Tracheal epithelial cell (primary cell): Measurements from ENCODE around the gene RGS3. TPM values are rescaled to one million over a fixed set of nuclear protein-coding genes. Genes with fewer than 3 reads are reported as not detected.

Experiments
- total RNA-seq: library from RNA; depleted of rRNA; stranded (reverse); fragments of >200 nt; gene quantifications from 2 replicates; pipeline ENCODE4 v1.2.1, GENCODE V29; 2014

The RGS3 gene
- total RNA-seq = 21.1 and 21.4 TPM in 2 replicates

DNA sequence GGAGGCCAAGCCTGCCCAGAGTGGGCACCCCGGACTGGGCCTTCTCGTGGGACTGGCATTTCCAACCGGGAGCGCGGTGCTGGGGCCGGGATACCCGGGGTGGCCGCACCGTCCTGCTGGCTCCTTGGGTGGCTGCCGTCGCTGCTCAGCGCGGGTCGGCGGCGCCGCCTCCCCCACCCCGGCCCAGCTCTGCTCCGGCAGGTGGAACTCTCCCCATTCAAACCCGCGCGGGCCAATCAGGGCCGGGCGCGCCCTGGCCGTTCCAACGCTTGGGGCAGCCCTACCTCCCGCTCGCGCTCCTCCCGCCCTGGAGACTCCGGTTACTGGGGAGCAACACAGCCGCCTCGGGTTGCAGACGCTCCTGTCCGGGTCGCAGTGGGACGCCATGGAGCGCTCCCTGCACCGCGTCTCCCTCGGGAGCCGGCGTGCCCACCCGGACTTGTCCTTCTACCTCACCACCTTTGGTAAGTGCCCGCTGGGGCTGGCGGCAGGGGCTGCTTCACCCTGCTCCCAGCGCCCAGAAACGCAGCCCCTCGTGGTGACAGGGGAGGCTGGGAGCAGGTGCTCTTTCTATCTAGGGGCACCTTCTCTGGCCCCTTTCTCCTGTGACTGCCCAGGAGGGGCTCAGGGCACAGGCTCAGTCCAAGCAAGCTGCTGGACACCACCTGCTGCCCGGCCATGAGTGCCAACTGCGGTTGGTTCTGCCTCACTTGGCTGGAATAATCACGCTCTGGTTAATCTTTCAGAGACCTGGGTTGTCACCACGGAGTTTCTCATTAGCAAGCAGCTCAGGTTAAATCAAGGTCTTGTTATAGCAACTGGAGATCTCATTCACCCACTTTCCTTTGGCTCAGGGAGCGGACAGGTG lies at the start of gene RGS3:
TSS of gene RGS3 (plus strand) at position 310 of the 868 bp plus-strand sequence. CDS start at position 386, 76 bp downstream.

Other genes starting within 250 kb of the RGS3 start
- gene FKBP15, start 242.4 kb upstream of the RGS3 start, total RNA-seq = 12.6 and 14.2 TPM in 2 replicates
- gene SLC31A1, start 242.2 kb upstream of the RGS3 start, total RNA-seq = 22.9 and 24.1 TPM in 2 replicates
- gene CDC26, start 188.2 kb upstream of the RGS3 start, total RNA-seq = 15.8 and 32.3 TPM in 2 replicates
- gene PRPF4, start 188.1 kb upstream of the RGS3 start, total RNA-seq = 35.9 and 43.3 TPM in 2 replicates
- under 0.01 and 1.9 TPM in 2 replicates for gene RNF183, start 160.4 kb upstream of the RGS3 start, total RNA-seq
- gene WDR31, start 123.5 kb upstream of the RGS3 start, total RNA-seq = 1.2 and 3.8 TPM in 2 replicates
- gene BSPRY, start 114.2 kb upstream of the RGS3 start, total RNA-seq = 4.7 and 6.5 TPM in 2 replicates
- 17.1 and 22.4 TPM in 2 replicates for gene HDHD3, start 86.7 kb upstream of the RGS3 start, total RNA-seq
- gene ALAD, start 62.4 kb upstream of the RGS3 start, total RNA-seq = 4.5 and 6.0 TPM in 2 replicates
- 53.7 and 54.7 TPM in 2 replicates for gene POLE3, start 53.1 kb upstream of the RGS3 start, total RNA-seq
- gene C9orf43, start 53.0 kb upstream of the RGS3 start, total RNA-seq = under 0.01 TPM in 1 of 2 replicates, not detected in the other